Midbrain (tissue), 1 donor: ENCODE data around the gene DPH6.
"Not testable (repeated sequence)": the region's sequence is repeated elsewhere in the genome, so short reads cannot be mapped to it uniquely, and the experiment has no call there.

Experiments used
- DNase-seq: peaks from one replicate; lab custom pipeline; 2025; lab: John Stamatoyannopoulos, UW

Gene DPH6

GRCh38 chr15:35485411-35485810 lies 60.6 kb downstream of the DPH6 start:
- no peak for DNase-seq

- no peak for DNase-seq
These were observed 61.6 kb downstream of the DPH6 start for GRCh38 chr15:35484231-35484945.

- DNase-seq: no peak
These were observed 64.0 kb downstream of the DPH6 start for GRCh38 chr15:35481992-35482391.

GRCh38 chr15:35481064-35481463 lies 64.9 kb downstream of the DPH6 start:
- DNase-seq: no peak

- DNase-seq: no peak
These were observed 66.5 kb downstream of the DPH6 start for GRCh38 chr15:35479423-35479822.

- DNase-seq: no peak
These were observed 68.4 kb downstream of the DPH6 start for GRCh38 chr15:35477312-35478262.

GRCh38 chr15:35471024-35471423 lies 74.9 kb downstream of the DPH6 start:
- DNase-seq: no peak

- DNase-seq: no peak
These were observed 75.5 kb downstream of the DPH6 start for GRCh38 chr15:35470441-35470840.

GRCh38 chr15:35466476-35466875 lies 79.5 kb downstream of the DPH6 start:
- no peak for DNase-seq

- DNase-seq: no peak
These were observed 80.2 kb downstream of the DPH6 start for GRCh38 chr15:35465783-35466182.

GRCh38 chr15:35460616-35461015 lies 85.3 kb downstream of the DPH6 start:
- DNase-seq: no peak

- no peak for DNase-seq
These were observed 87.6 kb downstream of the DPH6 start for GRCh38 chr15:35458176-35458856.

GRCh38 chr15:35455201-35455600 lies 90.8 kb downstream of the DPH6 start:
- no peak for DNase-seq

GRCh38 chr15:35450492-35450891 lies 95.5 kb downstream of the DPH6 start:
- no peak for DNase-seq

- DNase-seq: no peak
These were observed 97.7 kb downstream of the DPH6 start for GRCh38 chr15:35448294-35448693.

GRCh38 chr15:35445891-35446290 lies 100.1 kb downstream of the DPH6 start:
- DNase-seq: no peak

- peak; percentile 51 for DNase-seq
These were observed 101.3 kb downstream of the DPH6 start for GRCh38 chr15:35444557-35445204.

- no peak for DNase-seq
These were observed 102.6 kb downstream of the DPH6 start for GRCh38 chr15:35443376-35443775.

GRCh38 chr15:35442742-35443141 lies 103.2 kb downstream of the DPH6 start:
- no peak for DNase-seq

GRCh38 chr15:35441279-35441678 lies 104.7 kb downstream of the DPH6 start:
- DNase-seq: not testable (repeated sequence)

GRCh38 chr15:35440265-35440664 lies 105.7 kb downstream of the DPH6 start:
- DNase-seq: no peak

GRCh38 chr15:35439291-35439690 lies 106.7 kb downstream of the DPH6 start:
- no peak for DNase-seq
